ENCODE results near the gene PARD6B.

The PARD6B gene

GRCh38 chr20:50724112-50724725 lies 7.2 kb upstream of the PARD6B start:
- DNase-seq (ENCODE audit: low read depth in 2 of 2): no peak

GRCh38 chr20:50724851-50725723 lies 6.3 kb upstream of the PARD6B start:
- peak; percentile 77 to 82 for DNase-seq (ENCODE audit: low read depth in 2 of 2)

DNA sequence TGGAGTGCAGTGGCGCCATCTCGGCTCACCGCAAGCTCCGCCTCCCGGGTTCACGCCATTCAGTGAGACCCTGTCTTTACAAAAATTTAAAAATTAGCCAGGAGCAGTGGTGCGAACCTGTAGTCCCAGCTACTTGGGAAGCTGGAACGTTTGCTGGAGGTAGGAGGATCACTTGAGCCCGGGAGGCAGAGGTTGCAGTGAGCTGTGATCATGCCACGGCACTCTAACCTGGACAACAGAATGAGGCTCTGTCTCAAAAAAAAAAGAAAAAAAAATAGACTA lies 5.7 kb upstream of the PARD6B start:
- DNase-seq (ENCODE audit: low read depth in 2 of 2): no peak

DNA sequence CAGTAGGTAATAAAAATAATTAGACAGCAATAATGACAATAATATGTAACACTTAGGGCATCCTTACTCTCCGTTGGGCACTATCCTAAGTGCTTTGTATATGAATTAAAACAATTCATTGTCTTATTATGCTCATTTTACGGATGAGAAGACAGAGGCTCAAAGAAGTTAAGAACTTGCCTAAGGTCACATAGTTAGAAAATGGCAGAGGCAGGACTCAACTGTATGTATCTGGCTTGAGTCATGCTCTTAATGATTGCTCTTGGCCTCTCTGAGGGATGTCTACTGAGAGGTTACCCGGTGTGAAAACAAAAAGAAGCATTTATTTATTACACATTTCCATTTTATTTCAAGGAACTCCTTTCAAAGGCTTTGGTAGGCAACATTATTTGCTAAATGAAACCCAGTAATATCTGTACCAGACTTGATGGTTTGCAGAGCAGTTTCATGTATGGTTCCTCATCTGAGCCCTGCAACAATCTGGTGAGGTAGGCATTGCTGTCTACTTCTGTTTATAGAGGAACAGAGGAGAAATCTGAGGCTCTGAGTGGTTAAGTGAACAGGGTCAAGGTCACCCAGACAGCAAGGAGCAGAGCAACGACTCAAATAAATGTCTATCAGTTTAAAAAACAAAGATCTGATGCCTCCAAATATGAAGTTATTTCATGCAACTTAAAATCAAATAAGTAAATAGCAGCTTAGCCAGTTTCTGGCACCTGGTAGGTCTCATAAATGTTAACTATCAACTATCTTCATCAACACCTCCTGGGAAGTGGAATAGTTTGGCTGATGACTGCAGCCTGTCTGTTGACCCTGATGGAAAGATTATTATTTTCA lies 4.2 kb upstream of the PARD6B start:
- no peak for DNase-seq (ENCODE audit: low read depth in 2 of 2)

DNA sequence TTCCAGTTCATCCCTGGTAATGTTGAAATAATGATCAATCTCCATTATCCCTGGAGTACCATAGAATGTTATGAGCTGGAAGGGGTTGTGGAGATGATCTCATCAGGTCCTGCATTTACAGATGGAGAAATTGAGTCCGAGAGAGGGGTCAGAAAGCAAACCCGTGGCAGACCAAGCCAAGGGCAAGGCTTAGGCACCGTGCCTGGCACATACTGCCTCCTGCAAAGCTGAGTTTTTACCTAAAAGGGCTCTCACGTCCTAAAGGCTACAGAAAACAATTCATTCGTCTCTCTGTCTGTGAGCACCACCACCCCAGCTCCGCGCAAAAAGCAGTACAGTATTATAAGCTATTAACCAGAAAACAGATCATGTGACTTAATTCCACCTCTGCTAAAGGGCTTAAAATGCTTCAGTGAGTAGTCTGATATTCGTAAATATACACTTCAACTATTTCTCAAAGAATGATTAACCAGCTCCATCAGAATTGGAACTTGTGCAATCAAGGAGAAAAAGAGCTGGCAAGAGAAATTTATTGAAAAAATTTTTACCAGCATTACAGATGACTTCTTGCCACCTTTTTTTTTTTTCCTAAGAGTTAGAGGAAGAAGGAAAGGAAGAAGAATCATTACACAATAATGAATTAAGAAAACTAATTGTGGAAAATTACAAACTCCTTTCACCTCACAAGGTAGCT lies 3.4 kb upstream of the PARD6B start:
- DNase-seq (ENCODE audit: low read depth in 2 of 2): no peak

- DNase-seq (ENCODE audit: low read depth in 2 of 2): no peak
Observed at GRCh38 chr20:50728486-50728980, 2.8 kb upstream of the PARD6B start.

DNA sequence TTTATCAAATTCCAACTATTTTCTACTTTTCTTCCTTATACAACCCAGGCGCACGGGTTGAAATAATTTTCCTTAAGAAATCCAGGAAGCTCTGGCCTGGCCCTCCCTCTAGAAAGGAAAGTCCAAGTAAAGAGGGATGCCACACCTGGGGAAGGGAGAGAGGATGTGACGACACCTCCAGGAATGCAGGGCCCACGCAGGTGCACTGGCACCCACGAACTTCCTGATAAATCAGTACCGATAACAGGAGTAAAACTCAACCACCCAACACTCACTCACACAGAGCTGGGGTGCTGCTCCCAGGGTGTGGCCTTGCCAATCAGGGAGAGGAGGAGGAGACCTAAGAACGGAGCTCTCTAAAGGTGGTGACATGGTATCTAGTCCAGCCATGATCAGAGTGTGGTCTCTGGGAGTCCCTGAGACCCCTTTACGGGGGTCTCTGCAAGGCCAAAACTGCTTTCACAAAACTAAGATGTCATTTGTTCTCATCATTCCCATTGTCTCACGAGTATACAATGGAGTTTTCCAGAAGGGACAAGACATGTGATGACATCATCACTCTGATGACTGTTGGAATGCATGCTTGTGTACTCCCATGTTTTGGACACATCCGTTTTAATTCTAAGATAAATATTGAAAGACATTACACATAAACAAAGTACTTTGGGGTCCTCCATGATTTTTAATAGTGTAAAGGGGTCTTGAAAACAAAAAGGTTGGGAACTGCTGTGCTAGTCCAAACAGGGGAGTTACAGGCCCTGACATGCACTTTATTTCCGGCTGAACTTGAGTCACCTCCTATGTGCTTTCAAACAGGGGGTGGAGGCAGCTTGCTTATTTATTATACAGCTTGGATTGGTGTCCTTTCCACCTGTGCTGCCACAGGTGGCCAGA lies 2.2 kb upstream of the PARD6B start:
- DNase-seq (ENCODE audit: low read depth in 2 of 2): no peak

GRCh38 chr20:50729901-50730764 lies 1.2 kb upstream of the PARD6B start:
- no peak for DNase-seq (ENCODE audit: low read depth in 2 of 2)

DNA sequence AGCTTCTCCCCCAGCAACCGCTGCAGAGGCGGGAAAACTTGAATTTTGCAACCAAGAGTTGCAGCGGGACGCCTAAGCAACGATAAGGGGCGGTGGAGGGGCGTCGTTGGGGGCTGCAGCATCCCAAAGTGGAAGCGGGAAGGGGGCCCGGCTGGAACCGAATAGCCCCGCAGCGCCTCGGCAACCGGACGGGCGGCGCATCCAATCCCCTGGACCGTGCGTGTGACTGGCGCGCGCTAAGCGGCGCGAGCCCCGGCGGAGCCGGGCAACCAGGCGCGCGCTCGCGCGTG lies 670 bp upstream of the PARD6B start:
- DNase-seq (ENCODE audit: low read depth in 2 of 2): no peak

DNA sequence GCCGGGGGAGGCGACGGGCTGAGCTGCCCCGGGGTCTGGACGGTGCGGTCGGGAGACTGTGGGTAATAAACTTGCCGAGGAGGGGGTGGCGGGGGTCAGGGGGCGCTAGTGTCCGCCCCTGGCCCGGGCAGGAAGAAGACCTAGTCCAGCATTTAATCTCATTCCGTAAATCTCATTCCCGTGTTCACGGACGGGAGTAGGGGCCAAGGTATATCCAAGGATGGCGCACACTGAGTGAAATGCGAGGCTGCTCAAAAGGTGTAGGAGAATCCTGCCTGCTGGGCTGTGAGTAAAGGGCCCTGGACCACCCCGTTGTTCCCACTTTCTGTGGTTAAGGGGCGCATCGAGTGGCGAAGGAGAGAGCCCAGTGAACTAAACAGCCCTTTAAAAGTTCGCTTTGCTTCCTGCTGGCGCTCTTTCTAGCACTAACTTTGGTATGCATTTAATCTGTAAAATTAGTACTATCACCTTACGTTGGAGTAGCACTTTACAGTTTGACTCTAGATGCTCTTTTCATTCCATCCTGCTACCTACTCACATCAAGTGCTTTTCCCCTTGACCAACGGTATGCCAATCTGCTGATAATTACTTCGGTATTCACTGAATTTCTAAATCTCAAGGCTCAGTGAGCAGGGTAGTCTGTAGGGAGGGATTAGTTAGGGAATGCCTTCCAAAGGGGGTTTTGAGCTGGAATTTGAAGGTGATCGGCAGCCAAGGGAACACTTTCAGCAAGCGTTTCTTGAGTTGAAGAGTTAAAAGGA lies 730 bp downstream of the PARD6B start:
- no peak for DNase-seq (ENCODE audit: low read depth in 2 of 2)

DNA sequence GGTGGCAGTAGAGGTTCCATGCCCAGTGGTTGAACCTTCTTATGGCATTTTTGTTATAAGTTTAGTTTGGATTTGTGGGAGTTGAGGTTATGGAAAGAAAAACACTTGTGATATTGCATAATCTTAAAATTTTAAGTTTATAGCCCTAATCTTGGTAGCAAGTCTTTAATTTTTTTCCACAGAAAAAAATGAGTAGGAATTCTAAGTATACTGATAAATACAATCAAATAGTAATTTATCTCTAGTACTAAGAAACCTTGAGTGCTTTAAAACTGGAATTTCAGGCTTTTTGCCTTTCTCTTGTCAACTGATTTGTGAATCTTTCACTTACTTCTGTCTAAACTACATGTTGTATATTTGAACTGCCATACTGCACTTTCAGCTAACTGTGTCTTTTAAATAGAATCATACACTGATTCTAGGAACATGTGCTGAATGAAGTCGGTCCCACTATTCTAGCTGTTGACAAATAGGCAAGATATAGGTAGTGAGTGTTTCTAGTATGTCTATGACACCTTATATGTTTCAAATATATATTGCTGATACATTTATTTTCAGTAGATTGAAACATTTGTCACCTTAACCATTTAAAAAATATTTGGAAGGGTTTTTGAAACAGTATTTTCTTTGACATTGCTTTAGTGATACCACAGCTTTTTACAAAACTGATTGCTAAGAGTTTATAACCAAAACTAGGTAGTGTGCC lies 2.4 kb downstream of the PARD6B start:
- no peak for DNase-seq (ENCODE audit: low read depth in 2 of 2)

DNA sequence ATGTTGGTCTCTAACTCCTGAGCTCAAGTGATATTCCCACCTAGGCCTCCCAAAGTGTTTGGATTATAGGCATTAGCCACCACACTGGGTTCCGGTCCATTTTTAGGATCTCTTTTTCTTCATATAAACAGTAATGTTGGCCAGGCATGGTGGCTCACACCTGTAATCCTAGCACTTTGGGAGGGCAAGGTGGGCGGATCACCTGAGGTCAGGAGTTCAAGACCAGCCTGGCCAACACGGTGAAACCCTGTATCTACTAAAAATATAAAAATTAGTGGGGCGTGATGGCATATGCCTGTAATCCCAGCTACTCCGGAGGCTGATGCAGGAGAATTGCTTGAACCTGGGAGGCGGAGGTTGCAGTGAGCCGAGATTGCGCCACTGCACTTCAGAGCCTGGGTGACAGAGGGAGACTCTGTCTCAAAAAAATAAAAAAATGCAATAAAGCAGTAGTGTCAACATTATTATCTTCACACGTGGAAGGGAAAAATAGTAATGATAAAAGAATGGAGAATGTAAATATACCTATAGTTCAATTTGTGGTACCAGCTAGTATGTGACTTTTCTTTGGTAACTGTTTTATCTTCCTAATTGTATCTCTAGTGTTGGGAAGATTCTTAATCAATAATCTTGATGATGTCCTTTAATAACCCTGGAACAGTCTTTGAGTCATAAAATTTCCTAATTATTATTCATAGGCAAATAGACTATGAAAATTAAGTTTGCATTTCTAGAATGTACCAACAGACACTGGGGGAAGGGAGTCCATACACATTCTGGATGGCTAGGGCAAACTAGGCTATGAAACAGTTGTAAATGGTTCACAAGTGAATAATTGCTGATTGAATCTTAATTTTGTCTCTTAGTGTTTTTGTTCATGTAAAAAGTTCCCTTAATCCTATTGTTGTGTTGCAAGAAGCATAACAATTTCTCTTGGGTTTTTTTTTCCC lies 3.6 kb downstream of the PARD6B start:
- no peak for DNase-seq (ENCODE audit: low read depth in 2 of 2)

DNA sequence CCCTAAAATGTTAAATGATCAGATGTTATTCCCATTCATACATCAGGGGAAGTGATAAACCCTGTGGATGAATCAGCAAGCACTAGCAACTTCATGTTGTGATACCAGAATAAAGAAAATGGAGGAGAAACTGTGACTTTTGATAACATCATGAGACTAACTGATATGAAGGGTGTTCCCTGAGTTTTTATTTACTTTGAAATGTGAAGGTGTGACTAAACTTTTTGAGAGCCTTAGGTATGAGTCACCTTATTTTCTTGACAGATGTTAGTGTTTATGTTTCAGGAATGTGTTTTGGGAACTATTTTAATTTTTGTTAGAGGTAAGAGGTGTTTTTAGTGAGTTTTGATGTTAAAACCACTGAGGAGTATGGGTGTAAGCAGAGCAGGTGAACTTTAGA lies 4.4 kb downstream of the PARD6B start:
- no peak for DNase-seq (ENCODE audit: low read depth in 2 of 2)

GRCh38 chr20:50737352-50737751 lies 6.0 kb downstream of the PARD6B start:
- no peak for DNase-seq (ENCODE audit: low read depth in 2 of 2)

DNA sequence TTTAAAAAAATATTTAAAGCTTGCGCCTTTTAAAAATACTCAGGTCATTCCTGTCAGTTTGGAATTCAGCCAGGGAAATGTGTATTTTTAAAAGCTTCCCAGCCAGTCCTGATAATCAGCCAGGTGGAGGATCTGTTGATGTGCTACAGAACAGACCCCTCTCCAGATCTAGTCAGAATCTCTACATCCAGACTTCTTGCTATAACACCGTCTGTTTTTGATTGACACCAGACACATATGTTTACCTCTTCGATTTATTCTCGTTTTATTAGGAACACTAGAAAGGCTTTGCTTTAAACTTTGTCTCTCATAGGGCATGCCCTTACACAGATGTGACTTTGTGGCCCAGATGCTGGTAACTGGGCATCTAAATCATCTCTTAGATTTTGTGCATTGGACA lies 11.7 kb downstream of the PARD6B start:
- no peak for DNase-seq (ENCODE audit: low read depth in 2 of 2)

DNA sequence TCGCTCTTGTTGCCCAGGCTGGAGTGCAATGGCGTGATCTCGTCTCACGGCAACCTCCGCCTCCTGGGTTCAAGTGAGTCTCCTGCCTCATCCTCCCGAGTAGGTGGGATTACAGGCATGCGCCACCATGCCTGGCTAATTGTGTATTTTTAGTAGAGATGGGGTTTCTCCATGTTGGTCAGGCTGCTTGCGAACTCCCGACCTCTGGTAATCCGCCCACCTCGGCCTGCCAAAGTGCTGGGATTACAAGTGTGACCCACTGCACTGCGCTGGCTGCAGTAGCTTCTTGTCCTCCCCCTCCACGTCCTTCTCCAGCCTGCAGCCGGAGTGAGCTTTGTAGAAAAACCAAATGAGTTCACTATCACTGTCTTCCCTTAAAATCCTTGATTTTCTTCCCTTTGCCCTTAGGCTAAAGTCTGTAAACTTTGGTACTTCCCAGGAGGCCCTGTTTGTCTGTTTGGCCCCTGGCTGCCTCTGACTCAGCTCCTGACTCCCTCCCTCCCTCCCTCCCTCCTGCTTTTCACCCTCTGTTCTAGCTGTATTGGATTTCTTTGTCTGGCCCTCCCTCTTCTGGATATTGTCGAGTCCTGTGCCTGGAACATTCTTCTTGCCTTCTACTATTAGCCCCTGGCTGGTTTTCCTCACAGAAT lies 12.9 kb downstream of the PARD6B start:
- no peak for DNase-seq (ENCODE audit: low read depth in 2 of 2)

- DNase-seq (ENCODE audit: low read depth in 2 of 2): no peak
Observed at GRCh38 chr20:50745634-50746137, 14.3 kb downstream of the PARD6B start.
